NK-92 (cell line): ENCODE data around the gene TFF3.

ENCODE experiments used
- DNase-seq: peaks from one replicate; lab custom pipeline; 2025; ENCODE audit not compliant: unreplicated experiment; lab: John Stamatoyannopoulos, UW

The TFF3 gene

GRCh38 chr21:42321845-42322244, 6.6 kb upstream of the TFF3 start:
- DNase-seq: no peak

- DNase-seq: no peak
Measured at GRCh38 chr21:42321231-42321630, 6.0 kb upstream of the TFF3 start.

GRCh38 chr21:42320791-42321190, 5.6 kb upstream of the TFF3 start:
- DNase-seq: no peak

DNA sequence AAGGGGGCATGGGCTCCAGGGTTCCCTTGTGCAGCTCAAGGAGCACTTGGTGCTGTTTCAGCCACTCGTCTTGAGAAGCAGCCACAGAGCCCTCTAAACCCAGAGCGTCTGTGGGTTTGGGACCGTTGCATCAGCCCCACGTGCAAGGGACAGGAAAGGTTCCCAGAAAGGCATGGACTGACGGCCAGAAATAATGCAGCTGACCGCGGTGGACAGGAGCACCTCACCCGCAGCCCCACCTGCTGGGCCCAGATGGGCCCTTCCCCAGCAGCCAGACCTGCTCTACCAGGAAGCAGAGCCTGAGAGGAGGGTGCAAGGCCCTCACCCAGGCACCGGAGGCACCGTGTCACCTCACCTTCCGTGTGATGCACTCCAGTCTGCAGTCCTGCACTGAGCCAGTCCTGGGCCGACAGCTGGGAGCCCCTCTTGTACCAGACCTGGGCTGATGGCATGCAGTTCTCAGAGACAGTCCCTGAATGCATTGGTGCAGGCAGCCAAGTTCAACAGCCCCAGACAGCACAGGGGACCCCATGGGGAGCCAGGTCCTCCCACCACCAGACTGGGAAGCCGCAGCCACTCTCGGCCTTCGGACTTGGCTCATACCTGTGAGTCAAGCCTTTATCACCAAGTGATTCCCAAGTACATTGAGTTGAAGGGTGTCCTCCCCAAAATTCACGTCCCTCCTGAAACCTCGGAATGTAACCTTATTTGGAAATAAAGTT, 4.8 kb upstream of the TFF3 start:
- DNase-seq: no peak

DNA sequence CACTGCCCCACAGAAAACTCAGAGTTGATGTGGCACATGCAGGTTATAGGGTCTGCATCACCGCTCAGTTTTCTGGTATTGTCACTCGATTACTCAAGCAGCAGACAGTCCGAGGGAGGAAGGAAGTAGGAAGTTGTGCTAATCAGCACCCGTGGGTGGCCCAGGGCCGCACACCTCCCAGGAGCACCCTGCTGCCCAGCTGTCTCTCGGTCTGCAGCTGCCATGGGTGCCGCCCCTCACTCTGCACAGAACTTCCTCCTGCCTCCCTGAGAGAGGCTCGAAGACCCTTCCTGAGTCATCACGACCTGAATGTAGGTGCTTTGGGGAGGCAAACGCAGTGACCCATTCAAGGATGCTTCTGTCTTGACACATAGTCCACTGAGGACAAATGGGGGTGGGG, 4.2 kb upstream of the TFF3 start:
- DNase-seq: no peak

DNA sequence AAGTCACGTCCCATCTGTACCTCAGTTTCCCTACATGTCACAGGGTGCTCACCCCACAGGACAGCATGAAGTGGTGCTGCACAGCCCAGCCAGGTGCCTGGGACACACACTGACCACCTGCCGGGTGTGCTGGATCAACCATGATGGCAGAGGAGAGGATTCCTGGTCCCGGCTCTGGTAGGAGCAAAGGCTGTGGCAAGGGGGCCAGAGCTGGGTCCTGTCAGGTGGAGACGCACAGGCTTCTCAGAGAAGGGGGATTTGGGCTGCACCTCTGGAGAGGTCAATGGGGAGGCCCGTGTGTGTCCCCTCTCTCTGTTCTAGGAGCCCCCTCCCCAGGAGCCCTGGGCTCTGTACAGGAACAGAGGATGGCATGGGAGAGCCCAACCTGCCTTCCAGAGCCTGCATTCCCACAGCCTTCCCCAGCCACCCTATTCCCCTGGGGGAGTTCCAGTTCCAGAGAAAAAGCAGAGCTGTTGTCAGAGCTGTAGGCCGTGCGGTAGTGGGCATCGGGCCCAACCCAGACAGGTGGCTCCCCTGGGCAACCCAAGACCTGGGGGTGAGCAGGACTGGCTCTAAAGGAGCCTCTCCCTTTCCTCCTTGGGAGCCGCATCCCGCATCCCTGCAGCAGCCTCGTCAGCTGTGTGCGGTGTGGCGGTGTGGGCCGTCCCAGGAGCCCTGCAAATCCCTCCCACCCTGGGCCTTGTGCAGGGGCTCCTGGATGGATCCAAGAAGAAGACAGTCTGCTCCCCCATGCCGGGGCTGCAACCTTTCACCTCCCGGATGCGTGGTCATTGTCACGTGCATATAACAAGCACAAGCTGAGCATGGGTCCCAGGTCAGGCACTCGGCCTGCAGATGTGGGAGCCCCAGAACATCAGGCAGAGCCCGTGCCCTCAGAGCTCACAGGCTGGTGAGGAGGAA, 2.9 kb upstream of the TFF3 start:
- DNase-seq: no peak

DNA sequence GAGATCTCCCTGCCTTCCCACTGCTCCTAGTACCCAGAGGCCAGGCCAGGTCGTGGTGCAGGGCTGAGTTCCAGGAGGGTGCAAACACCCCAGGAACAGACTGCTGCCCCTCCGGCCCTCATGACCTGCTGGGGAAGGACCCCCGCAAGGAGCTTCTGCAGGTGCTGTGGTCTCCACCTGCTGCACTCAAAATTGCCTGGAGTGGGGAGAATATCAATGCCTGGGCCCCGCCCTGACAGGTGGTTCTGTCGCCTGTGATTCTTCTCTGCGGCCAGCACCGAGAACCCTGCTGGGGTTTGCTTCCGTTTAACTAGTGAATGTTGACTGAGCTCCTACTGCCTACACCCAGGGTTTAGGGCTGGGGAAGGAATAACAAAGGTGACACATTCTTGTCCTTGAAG, 2.1 kb upstream of the TFF3 start:
- no peak for DNase-seq

- DNase-seq: no peak
Measured at GRCh38 chr21:42316891-42317290, 1.7 kb upstream of the TFF3 start.

DNA sequence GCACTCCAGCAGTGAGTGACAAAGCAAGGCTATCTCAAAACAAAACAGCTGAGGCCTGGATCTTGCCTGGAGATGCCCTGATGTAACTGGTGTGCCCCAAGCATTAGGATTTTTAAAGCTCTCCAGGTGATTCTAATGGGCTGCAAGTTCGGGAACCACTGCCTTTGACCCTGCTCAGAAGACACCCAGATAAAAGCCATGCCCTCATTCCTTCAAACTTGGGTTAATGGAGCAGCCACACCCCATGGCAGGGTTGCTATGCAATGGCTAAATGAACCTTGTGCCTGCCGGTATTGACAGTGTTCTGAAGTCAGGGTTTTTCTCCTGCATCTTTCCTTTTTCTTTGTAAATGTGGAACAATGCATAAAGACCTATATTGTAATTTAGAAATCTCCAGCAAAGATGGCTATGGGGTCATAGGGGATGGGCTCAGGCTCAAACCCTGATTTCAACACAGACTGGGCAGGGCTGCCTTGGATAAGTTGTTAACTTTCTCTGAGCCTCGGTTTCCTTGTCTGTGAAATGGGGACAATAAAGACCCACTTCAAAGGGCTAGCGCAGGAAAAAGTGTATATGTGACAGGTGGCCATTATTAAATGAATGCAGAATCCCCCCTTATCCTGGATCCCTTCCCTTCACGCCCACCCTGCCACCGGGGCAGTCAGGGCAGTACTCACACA, 453 bp downstream of the TFF3 start:
- no peak for DNase-seq

DNA sequence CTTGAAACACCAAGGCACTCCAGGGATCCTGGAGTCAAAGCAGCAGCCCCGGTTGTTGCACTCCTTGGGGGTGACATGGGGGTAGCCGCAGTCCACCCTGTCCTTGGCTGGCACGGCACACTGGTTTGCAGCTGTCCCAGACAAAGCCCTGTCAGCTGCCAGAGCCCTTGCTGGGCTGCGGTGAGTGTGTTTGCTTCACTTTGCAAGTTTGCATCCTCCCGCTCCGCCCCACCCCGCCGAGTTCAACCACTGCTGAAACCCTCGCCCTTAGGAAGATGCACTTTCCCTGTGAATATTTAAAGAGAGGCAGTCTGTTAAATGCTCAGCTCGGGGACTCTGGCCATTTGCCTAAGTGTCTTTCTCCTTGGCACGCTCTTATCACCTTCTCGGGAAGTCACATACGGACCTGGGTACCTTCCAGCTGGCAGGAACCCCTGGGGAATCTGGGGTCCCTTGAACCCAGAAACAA, 1.7 kb downstream of the TFF3 start:
- DNase-seq: no peak

- no peak for DNase-seq
Measured at GRCh38 chr21:42312626-42313104, 2.5 kb downstream of the TFF3 start.

DNA sequence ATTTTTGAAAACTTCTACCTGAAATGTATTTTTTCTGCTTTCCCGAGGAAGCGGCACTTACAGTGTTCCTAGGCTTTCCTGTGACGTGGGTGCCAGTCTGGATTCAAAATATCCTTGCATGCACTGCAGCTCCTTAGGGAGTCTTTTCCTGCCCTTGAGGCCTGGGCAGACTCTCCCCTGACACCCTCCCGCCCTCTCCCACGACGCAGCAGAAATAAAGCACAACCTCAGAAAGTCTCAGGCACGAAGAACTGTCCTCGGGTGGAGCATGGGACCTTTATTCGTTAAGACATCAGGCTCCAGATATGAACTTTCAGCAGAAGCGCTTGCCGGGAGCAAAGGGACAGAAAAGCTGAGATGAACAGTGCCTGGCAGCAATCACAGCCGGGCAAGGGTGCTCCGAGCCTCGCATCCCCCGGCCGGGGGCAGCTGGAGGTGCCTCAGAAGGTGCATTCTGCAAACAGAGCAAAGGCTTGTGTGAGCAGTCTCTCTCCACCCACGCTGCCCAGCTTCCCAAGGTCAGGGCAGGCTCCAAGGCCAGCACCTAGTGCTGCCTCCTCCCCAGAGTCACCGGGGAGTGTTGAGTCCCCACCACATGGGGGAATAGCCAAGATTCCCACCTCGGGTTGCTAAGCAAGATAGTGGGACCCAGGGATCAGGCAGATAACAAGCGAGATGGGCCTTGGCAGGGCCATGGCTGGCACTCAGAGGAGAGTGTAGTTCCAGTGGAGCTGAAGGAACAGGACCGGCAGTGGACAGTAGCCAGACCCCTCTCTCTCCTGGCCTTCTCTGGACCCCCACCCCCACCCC, 3.2 kb downstream of the TFF3 start:
- no peak for DNase-seq

- DNase-seq: no peak
Measured at GRCh38 chr21:42311160-42311559, 4.0 kb downstream of the TFF3 start.

DNA sequence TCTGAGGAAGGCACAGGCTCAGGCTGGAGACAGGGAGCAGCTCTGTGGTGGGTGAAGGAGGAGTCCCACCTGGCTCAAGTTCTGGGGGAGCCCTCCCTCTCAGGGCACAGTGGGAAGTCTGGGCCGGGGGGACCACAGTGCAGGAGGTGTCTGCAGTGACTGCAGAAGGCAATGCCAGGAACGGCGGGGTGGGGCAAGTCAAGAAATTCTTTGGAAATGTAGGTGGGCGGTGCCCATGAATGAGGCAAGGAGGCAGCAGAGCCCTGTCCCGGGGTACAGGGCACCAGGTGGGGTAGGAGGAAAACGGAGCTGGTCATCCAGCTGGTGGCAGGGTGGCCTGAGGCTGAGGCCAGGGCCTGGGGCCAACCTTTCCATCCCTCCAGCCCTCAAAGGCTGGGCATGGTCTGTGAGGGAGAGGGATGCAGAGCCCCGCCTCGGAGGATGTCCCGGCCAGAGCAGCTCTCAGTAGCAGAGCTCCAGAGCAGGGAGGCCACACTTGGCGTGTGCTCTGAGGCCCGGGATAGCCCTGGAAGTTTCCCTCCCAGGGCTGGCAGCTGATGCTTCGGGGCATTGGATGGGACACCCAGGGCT, 4.7 kb downstream of the TFF3 start:
- no peak for DNase-seq

- DNase-seq: no peak
Measured at GRCh38 chr21:42309753-42310213, 5.4 kb downstream of the TFF3 start.

DNA sequence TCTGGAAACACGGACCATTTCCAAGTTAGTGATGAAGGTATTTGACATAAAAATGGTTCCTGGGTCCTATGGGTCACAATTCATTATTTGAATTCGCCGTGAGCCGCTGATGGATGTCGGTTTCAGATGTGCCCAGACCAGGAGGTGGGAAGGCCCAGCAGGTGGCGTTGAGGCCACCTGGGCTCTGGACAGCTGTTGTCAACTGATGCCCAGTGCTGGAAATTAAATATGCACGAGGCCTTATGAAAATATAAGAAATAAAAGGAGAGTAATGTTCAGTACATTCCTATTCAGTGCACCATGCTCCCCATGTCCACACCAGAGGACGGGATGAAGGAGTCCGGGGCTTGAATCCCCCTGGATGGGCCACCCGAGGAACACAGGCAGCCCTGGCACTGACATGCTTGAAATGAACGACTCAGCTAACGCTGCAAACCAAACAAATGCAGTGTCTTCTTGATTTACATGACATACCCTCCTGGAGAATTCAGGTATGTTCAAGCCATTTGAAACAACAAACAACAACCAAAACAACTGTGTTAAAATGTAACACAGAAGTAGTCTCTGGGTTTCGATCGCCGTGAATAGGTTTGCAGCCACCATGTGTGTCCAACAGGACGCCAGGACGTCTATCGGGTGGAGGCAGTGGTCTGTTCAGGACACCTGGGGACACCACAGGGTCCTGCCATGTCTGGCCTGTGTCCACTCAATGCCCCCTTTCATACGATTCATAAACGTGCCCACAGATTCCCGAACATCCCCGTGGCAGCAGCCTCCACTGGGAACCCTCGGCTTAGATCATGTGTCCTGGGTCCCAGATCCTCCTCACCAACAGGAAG, 6.1 kb downstream of the TFF3 start:
- DNase-seq: no peak

- no peak for DNase-seq
Measured at GRCh38 chr21:42308161-42308913, 6.9 kb downstream of the TFF3 start.

GRCh38 chr21:42307106-42307505, 8.1 kb downstream of the TFF3 start:
- DNase-seq: no peak
